ENCODE results near the gene SHE. TPM values are rescaled to one million over a fixed set of nuclear protein-coding genes. Genes with fewer than 3 reads are reported as not detected.

The SHE gene
- total RNA-seq, 2 experiments from 2014 or later = not detected

- Histone ChIP-seq H3K4me3 (ENCODE audit: low read depth, low read length, poor library complexity, severe bottlenecking) (no peak overlapping the region), H3K9me2 (ENCODE audit: insufficient read depth, low read length) (no peaks in the 10 kb centered on the region), H3K79me2 (ENCODE audit: insufficient read depth, low read depth, low read length) (no peaks in the 10 kb centered on the region), H3K36me3 (ENCODE audit: insufficient read depth, low read length) (no peaks in the 10 kb centered on the region), H3K4me2 (ENCODE audit: low read length) (no peak overlapping the region), H3K27ac (ENCODE audit: low read depth, low read length, poor library complexity, severe bottlenecking) (no peak overlapping the region), H4K20me1 (ENCODE audit: insufficient read depth, low read length) (no peaks in the 10 kb centered on the region), H3K4me1 (ENCODE audit: insufficient read depth, low read length, poor library complexity, severe bottlenecking) (peaks cover 27% of the 10 kb centered on the region), H3K9me3 (ENCODE audit: low read length) (no peaks in the 10 kb centered on the region), H2AFZ (ENCODE audit: low read length) (no peak overlapping the region)
- TF ChIP-seq EZH2phosphoT487 (IDR thresholded peaks at IDR 0.05; ENCODE audit: borderline replicate concordance, low read depth, low read length) (no peak), CTCF (conservative IDR thresholded peaks at IDR 0.05; ENCODE audit: low read length) (no peak)
- ChIA-PET CTCF (ENCODE audit: unreplicated experiment) (no interaction called here), POLR2A (no interaction called here)
- no TSS peak for BruUV-seq (replicated peaks)
- DNase-seq (ENCODE audit: low spot score) = no peak
- intact Hi-C loops (cut with micrococcal nuclease; ENCODE audit: unreplicated experiment) = loop anchor here (10.0 kb wide), 1 partner anchor 292 kb away; no protein-coding TSS in a partner anchor
These were observed 25.4 kb downstream of the SHE start for GRCh38 chr1:154476791-154477190.

- Histone ChIP-seq H3K9me2 (ENCODE audit: insufficient read depth, low read length) (no peaks in the 10 kb centered on the region), H2AFZ (ENCODE audit: low read length) (no peak overlapping the region), H4K20me1 (ENCODE audit: insufficient read depth, low read length) (no peaks in the 10 kb centered on the region), H3K79me2 (ENCODE audit: insufficient read depth, low read depth, low read length) (no peaks in the 10 kb centered on the region), H3K4me2 (ENCODE audit: low read length) (no peak overlapping the region), H3K27ac (ENCODE audit: low read depth, low read length, poor library complexity, severe bottlenecking) (no peak overlapping the region), H3K4me3 (ENCODE audit: low read depth, low read length, poor library complexity, severe bottlenecking) (no peak overlapping the region), H3K4me1 (ENCODE audit: insufficient read depth, low read length, poor library complexity, severe bottlenecking) (peaks cover 26% of the 10 kb centered on the region), H3K36me3 (ENCODE audit: insufficient read depth, low read length) (no peaks in the 10 kb centered on the region), H3K9me3 (ENCODE audit: low read length) (no peaks in the 10 kb centered on the region)
- intact Hi-C loops (cut with micrococcal nuclease; ENCODE audit: unreplicated experiment) = loop anchor here (10.0 kb wide), 1 partner anchor 290 kb away; no protein-coding TSS in a partner anchor
- DNase-seq (ENCODE audit: low spot score) = no peak
- BruUV-seq (replicated peaks) = no TSS peak
- CTCF ChIA-PET (ENCODE audit: unreplicated experiment) = no interaction called here
- POLR2A ChIA-PET = no interaction called here
- TF ChIP-seq CTCF (conservative IDR thresholded peaks at IDR 0.05; ENCODE audit: low read length) = no peak
- no peak for TF ChIP-seq EZH2phosphoT487 (IDR thresholded peaks at IDR 0.05; ENCODE audit: borderline replicate concordance, low read depth, low read length)
These were observed 27.4 kb downstream of the SHE start for GRCh38 chr1:154474802-154475201.

- Histone ChIP-seq H3K4me3 (ENCODE audit: low read depth, low read length, poor library complexity, severe bottlenecking) (no peak overlapping the region), H3K4me2 (ENCODE audit: low read length) (no peak overlapping the region), H3K4me1 (ENCODE audit: insufficient read depth, low read length, poor library complexity, severe bottlenecking) (peaks cover 5% of the 10 kb centered on the region), H3K27ac (ENCODE audit: low read depth, low read length, poor library complexity, severe bottlenecking) (no peak overlapping the region), H3K79me2 (ENCODE audit: insufficient read depth, low read depth, low read length) (no peaks in the 10 kb centered on the region), H2AFZ (ENCODE audit: low read length) (no peak overlapping the region), H3K9me2 (ENCODE audit: insufficient read depth, low read length) (no peaks in the 10 kb centered on the region), H4K20me1 (ENCODE audit: insufficient read depth, low read length) (no peaks in the 10 kb centered on the region), H3K9me3 (ENCODE audit: low read length) (no peaks in the 10 kb centered on the region), H3K36me3 (ENCODE audit: insufficient read depth, low read length) (no peaks in the 10 kb centered on the region)
- no peak for DNase-seq (ENCODE audit: low spot score)
- CTCF ChIA-PET (ENCODE audit: unreplicated experiment) = interaction anchor here (0.6 kb wide), 1 partner anchor 396 kb away, joined by 4 read pairs; no protein-coding TSS in a partner anchor
- no TSS peak for BruUV-seq (replicated peaks)
- intact Hi-C loops (cut with micrococcal nuclease; ENCODE audit: unreplicated experiment) = loop anchor here (10.0 kb wide), 1 partner anchor 287 kb away; no protein-coding TSS in a partner anchor
- no peak for TF ChIP-seq EZH2phosphoT487 (IDR thresholded peaks at IDR 0.05; ENCODE audit: borderline replicate concordance, low read depth, low read length)
- POLR2A ChIA-PET = no interaction called here
These were observed 30.9 kb downstream of the SHE start for GRCh38 chr1:154471304-154471703.

Data from OCI-LY7 (cell line).